Activated naive CD8-positive, alpha-beta T cell (primary cell): Measurements from ENCODE around the gene SLCO2A1.

ENCODE experiments used
- H3K27ac Mint-ChIP-seq: one replicate; pipeline ENCODE4 v1.8.0; 2021; ENCODE audit warnings: mixed read lengths
- H3K27me3 Mint-ChIP-seq: one replicate; pipeline ENCODE4 v1.8.0; 2021; ENCODE audit warnings: mixed read lengths
- H3K36me3 Mint-ChIP-seq: one replicate; pipeline ENCODE4 v1.8.0; 2021; ENCODE audit warnings: mixed read lengths
- H3K4me1 Mint-ChIP-seq: one replicate; pipeline ENCODE4 v1.8.0; 2021; ENCODE audit warnings: low read depth, mixed read lengths
- H3K4me3 Mint-ChIP-seq: one replicate; pipeline ENCODE4 v1.8.0; 2021; ENCODE audit warnings: mild to moderate bottlenecking, mixed read lengths
- H3K9me3 Mint-ChIP-seq: one replicate; pipeline ENCODE4 v1.8.0; 2021; ENCODE audit warnings: low read depth, mixed read lengths

The SLCO2A1 gene

GRCh38 chr3:134054231-134054630 is 24.5 kb upstream of the SLCO2A1 start:
- Mint-ChIP-seq H3K4me1 (peaks cover 4% of the 10 kb centered on the region), H3K36me3 (no peaks in the 10 kb centered on the region), H3K9me3 (no peaks in the 10 kb centered on the region), H3K27me3 (peaks cover 7% of the 10 kb centered on the region), H3K4me3 (no peak overlapping the region), H3K27ac (no peak overlapping the region)

- peaks cover 4% of the 10 kb centered on the region for H3K4me1 Mint-ChIP-seq
- H3K4me3 Mint-ChIP-seq = no peak overlapping the region
Observed at GRCh38 chr3:134052370-134052769, 22.6 kb upstream of the SLCO2A1 start.

GRCh38 chr3:134049676-134050075 is 20.0 kb upstream of the SLCO2A1 start:
- peaks cover 11% of the 10 kb centered on the region for H3K27me3 Mint-ChIP-seq
- H3K4me3 Mint-ChIP-seq = no peak overlapping the region
- no peaks in the 10 kb centered on the region for H3K4me1 Mint-ChIP-seq
- no peaks in the 10 kb centered on the region for H3K36me3 Mint-ChIP-seq
- H3K9me3 Mint-ChIP-seq = peaks cover 16% of the 10 kb centered on the region
- H3K27ac Mint-ChIP-seq = no peak overlapping the region

More at GRCh38 chr3:134052370-134052769, 22.6 kb upstream of the SLCO2A1 start:
- H3K9me3 Mint-ChIP-seq = no peaks in the 10 kb centered on the region
- no peak overlapping the region for H3K27ac Mint-ChIP-seq
- peaks cover 8% of the 10 kb centered on the region for H3K27me3 Mint-ChIP-seq
- no peaks in the 10 kb centered on the region for H3K36me3 Mint-ChIP-seq

GRCh38 chr3:134048278-134048996 is 18.7 kb upstream of the SLCO2A1 start:
- Mint-ChIP-seq H3K4me1 (no peaks in the 10 kb centered on the region), H3K27ac (no peak overlapping the region), H3K36me3 (no peaks in the 10 kb centered on the region), H3K27me3 (peaks cover 11% of the 10 kb centered on the region), H3K9me3 (peaks cover 19% of the 10 kb centered on the region), H3K4me3 (no peak overlapping the region)

- Mint-ChIP-seq H3K4me1 (no peaks in the 10 kb centered on the region), H3K36me3 (no peaks in the 10 kb centered on the region), H3K27me3 (peaks cover 10% of the 10 kb centered on the region), H3K4me3 (no peak overlapping the region), H3K27ac (no peak overlapping the region), H3K9me3 (peaks cover 21% of the 10 kb centered on the region)
Observed at GRCh38 chr3:134044459-134044858, 14.7 kb upstream of the SLCO2A1 start.

- Mint-ChIP-seq H3K9me3 (peaks cover 9% of the 10 kb centered on the region), H3K27ac (no peak overlapping the region), H3K27me3 (peaks cover 4% of the 10 kb centered on the region), H3K4me1 (no peaks in the 10 kb centered on the region), H3K36me3 (no peaks in the 10 kb centered on the region), H3K4me3 (no peak overlapping the region)
Observed at GRCh38 chr3:134040066-134040465, 10.3 kb upstream of the SLCO2A1 start.

- H3K36me3 Mint-ChIP-seq = no peaks in the 10 kb centered on the region
- no peak overlapping the region for H3K27ac Mint-ChIP-seq
- H3K27me3 Mint-ChIP-seq = peaks cover 4% of the 10 kb centered on the region
- peaks cover 3% of the 10 kb centered on the region for H3K9me3 Mint-ChIP-seq
- H3K4me3 Mint-ChIP-seq = no peak overlapping the region
- H3K4me1 Mint-ChIP-seq = no peaks in the 10 kb centered on the region
Observed at GRCh38 chr3:134039161-134039862, 9.6 kb upstream of the SLCO2A1 start.

- peaks cover 4% of the 10 kb centered on the region for H3K27me3 Mint-ChIP-seq
- no peak overlapping the region for H3K27ac Mint-ChIP-seq
- H3K9me3 Mint-ChIP-seq = peaks cover 3% of the 10 kb centered on the region
- no peaks in the 10 kb centered on the region for H3K36me3 Mint-ChIP-seq
- H3K4me1 Mint-ChIP-seq = no peaks in the 10 kb centered on the region
- H3K4me3 Mint-ChIP-seq = no peak overlapping the region
Observed at GRCh38 chr3:134038716-134039115, 9.0 kb upstream of the SLCO2A1 start.

GRCh38 chr3:134038071-134038491 is 8.4 kb upstream of the SLCO2A1 start:
- Mint-ChIP-seq H3K4me3 (no peak overlapping the region), H3K4me1 (no peaks in the 10 kb centered on the region), H3K9me3 (no peaks in the 10 kb centered on the region), H3K27me3 (peaks cover 6% of the 10 kb centered on the region), H3K36me3 (no peaks in the 10 kb centered on the region), H3K27ac (no peak overlapping the region)

GRCh38 chr3:134037168-134037567 is 7.4 kb upstream of the SLCO2A1 start:
- no peaks in the 10 kb centered on the region for H3K36me3 Mint-ChIP-seq
- H3K27me3 Mint-ChIP-seq = peaks cover 7% of the 10 kb centered on the region
- no peaks in the 10 kb centered on the region for H3K9me3 Mint-ChIP-seq
- no peaks in the 10 kb centered on the region for H3K4me1 Mint-ChIP-seq
- no peak overlapping the region for H3K4me3 Mint-ChIP-seq
- no peak overlapping the region for H3K27ac Mint-ChIP-seq

GRCh38 chr3:134036291-134036690 is 6.6 kb upstream of the SLCO2A1 start:
- Mint-ChIP-seq H3K27ac (no peak overlapping the region), H3K4me3 (no peak overlapping the region), H3K27me3 (peaks cover 6% of the 10 kb centered on the region), H3K9me3 (no peaks in the 10 kb centered on the region), H3K4me1 (no peaks in the 10 kb centered on the region), H3K36me3 (no peaks in the 10 kb centered on the region)

- H3K4me3 Mint-ChIP-seq = no peak overlapping the region
- peaks cover 5% of the 10 kb centered on the region for H3K27me3 Mint-ChIP-seq
- H3K9me3 Mint-ChIP-seq = no peaks in the 10 kb centered on the region
Observed at GRCh38 chr3:134035836-134036235, 6.1 kb upstream of the SLCO2A1 start.

GRCh38 chr3:134034005-134034785 is 4.5 kb upstream of the SLCO2A1 start:
- peaks cover 4% of the 10 kb centered on the region for H3K27me3 Mint-ChIP-seq
- H3K36me3 Mint-ChIP-seq = no peaks in the 10 kb centered on the region
- no peaks in the 10 kb centered on the region for H3K9me3 Mint-ChIP-seq
- H3K27ac Mint-ChIP-seq = no peak overlapping the region
- peaks cover 2% of the 10 kb centered on the region for H3K4me1 Mint-ChIP-seq
- H3K4me3 Mint-ChIP-seq = no peak overlapping the region

More at GRCh38 chr3:134035836-134036235, 6.1 kb upstream of the SLCO2A1 start:
- Mint-ChIP-seq H3K4me1 (no peaks in the 10 kb centered on the region), H3K27ac (no peak overlapping the region), H3K36me3 (no peaks in the 10 kb centered on the region)

GRCh38 chr3:134033315-134033996 is 3.7 kb upstream of the SLCO2A1 start:
- H3K27ac Mint-ChIP-seq = no peak overlapping the region

More at GRCh38 chr3:134033315-134033996, 3.7 kb upstream of the SLCO2A1 start:
- Mint-ChIP-seq H3K36me3 (no peaks in the 10 kb centered on the region), H3K4me1 (peaks cover 2% of the 10 kb centered on the region), H3K4me3 (no peak overlapping the region), H3K9me3 (no peaks in the 10 kb centered on the region), H3K27me3 (peaks cover 9% of the 10 kb centered on the region)
